ENCODE measurements around the gene VPS8. TPM values are rescaled to one million over a fixed set of nuclear protein-coding genes. Genes with fewer than 3 reads are reported as not detected.

VPS8 gene
- total and polyA plus RNA-seq, 2 of the 8 experiments (the other 6 are each of a cell fraction or from before 2014, with no cell fraction given): 13.0 to 41.0 TPM

DNA sequence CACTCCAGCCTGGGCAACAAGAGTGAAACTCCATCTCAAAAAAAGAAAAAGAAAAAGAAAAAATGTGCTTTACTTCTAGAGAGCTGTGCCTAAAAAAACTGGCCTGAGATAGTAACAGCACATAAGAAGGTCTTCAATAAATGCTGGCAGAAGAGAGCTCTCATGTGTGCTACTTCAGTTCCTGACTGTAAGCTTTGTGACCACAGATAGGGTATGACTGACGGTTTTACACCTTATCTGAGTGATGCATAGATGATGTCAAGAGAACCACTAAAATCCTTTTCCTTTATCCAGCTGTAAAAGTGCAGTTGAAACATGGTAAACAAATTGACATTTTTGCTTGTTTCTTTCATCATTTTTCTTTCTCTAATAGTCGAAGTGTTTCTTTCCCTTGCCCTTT lies 213.0 kb downstream of the VPS8 start:
- H2BK5ac ChIP-seq (ENCODE audit: low read depth, low read length): no peak overlapping the region
- H3K4me1 ChIP-seq (replicated peaks in 1 of 4; ENCODE audit: control insufficient read depth in 3 of 4, insufficient read depth in 4 of 4, low read length in 3 of 4): no peaks in the 10 kb centered on the region
- H3K36me3 ChIP-seq (ENCODE audit: control insufficient read depth in 2 of 4, insufficient read depth in 4 of 4, low read length in 3 of 4): no peaks in the 10 kb centered on the region
- no peak overlapping the region for H4K8ac ChIP-seq (ENCODE audit: extremely low read depth, insufficient read depth, low read length)
- FAIRE-seq: no peak
- no peak overlapping the region for H2BK12ac ChIP-seq (ENCODE audit: low read depth, low read length)
- no peak overlapping the region for H2BK20ac ChIP-seq (ENCODE audit: low read length)
- no peak overlapping the region for H3K14ac ChIP-seq (ENCODE audit: insufficient read length)
- H3K27ac ChIP-seq (ENCODE audit: low read depth, low read length): no peak overlapping the region
- no peaks in the 10 kb centered on the region for H3K23me2 ChIP-seq (ENCODE audit: low read depth, low read length)
- H3K27me3 ChIP-seq (replicated peaks in 1 of 4; ENCODE audit: control insufficient read depth in 3 of 4, extremely low read depth in 1 of 4, insufficient read depth in 3 of 4, low read length in 3 of 4): no peaks in the 10 kb centered on the region
- POLR2A ChIA-PET (ENCODE audit: partially characterized antibody): no interaction called here
- H3K4me2 ChIP-seq (ENCODE audit: insufficient read depth in 1 of 2, low read depth in 2 of 2, low read length in 2 of 2): no peak overlapping the region
- CTCF ChIA-PET (ENCODE audit: partially characterized antibody): interaction anchor here (0.9 to 1.3 kb wide), 2 partner anchors 13 to 17 kb away, joined by 3 to 4 read pairs; no protein-coding TSS in a partner anchor
- 82% methylated on average over 2 of the region's 2 CpGs; no CpG with 5 or more reads in 1 of the 2 experiments for WGBS, 2 experiments (ENCODE audit: extremely low coverage in 1 of 2, insufficient coverage in 1 of 2, insufficient read length in 1 of 2, insufficient replicate concordance in 2 of 2, low coverage in 1 of 2, low lambda C conversion rate in 2 of 2, missing lambda C conversion rate in 1 of 2)
- no peaks in the 10 kb centered on the region for H3K9me3 ChIP-seq (ENCODE audit: insufficient read depth in 2 of 2, low read depth in 1 of 2, low read length in 1 of 2)
- H3K79me2 ChIP-seq (ENCODE audit: control insufficient read depth in 1 of 2, insufficient read depth in 2 of 2, low read length in 2 of 2): no peaks in the 10 kb centered on the region
- no peaks in the 10 kb centered on the region for H3K79me1 ChIP-seq (ENCODE audit: low read depth, low read length)
- no peak overlapping the region for H2BK15ac ChIP-seq (ENCODE audit: low read length)
- H3K9ac ChIP-seq (replicated peaks in 1 of 4; ENCODE audit: extremely low read depth in 1 of 4, low read depth in 3 of 4, low read length in 3 of 4): no peak overlapping the region
- no peak for DNase-seq (ENCODE audit: low read depth in 1 of 2, low spot score in 2 of 2)
- no peak overlapping the region for H3K18ac ChIP-seq (ENCODE audit: extremely low read depth, low read length)
- H3K4me3 ChIP-seq (ENCODE audit: extremely low read depth in 1 of 4, insufficient read depth in 2 of 4, low read depth in 3 of 4, low read length in 4 of 4): no peak overlapping the region
- H3K23ac ChIP-seq (ENCODE audit: insufficient read length): no peak overlapping the region
- no peak overlapping the region for H3K4ac ChIP-seq (replicated peaks; ENCODE audit: insufficient read length, low read depth, low read length)
- H3K56ac ChIP-seq (replicated peaks; ENCODE audit: insufficient read length, low read depth, low read length): no peak overlapping the region
- no peak overlapping the region for H4K91ac ChIP-seq (replicated peaks; ENCODE audit: insufficient read length, low read length)
- no peak overlapping the region for H4K5ac ChIP-seq (ENCODE audit: insufficient read length, low read depth, low read length)
- H4K20me1 ChIP-seq (replicated peaks in 1 of 2; ENCODE audit: control insufficient read depth in 1 of 2, insufficient read depth in 2 of 2, low read length in 2 of 2): no peaks in the 10 kb centered on the region
- H2BK120ac ChIP-seq (replicated peaks; ENCODE audit: low read depth, low read length): no peak overlapping the region
- no peak overlapping the region for H2AK5ac ChIP-seq (ENCODE audit: low read depth, low read length)
- no peak for TF ChIP-seq BACH1 (IDR thresholded peaks at IDR 0.05; ENCODE audit: low read length)
- no peak for TF ChIP-seq KDM1A (IDR thresholded peaks at IDR 0.05; ENCODE audit: borderline replicate concordance, low read length)
- no peak for TF ChIP-seq EGR1 (IDR thresholded peaks at IDR 0.05; ENCODE audit: borderline replicate concordance, low read depth, low read length)
- TF ChIP-seq CHD2 (IDR thresholded peaks at IDR 0.05; ENCODE audit: low read length): no peak
- TF ChIP-seq, protein P1, sequence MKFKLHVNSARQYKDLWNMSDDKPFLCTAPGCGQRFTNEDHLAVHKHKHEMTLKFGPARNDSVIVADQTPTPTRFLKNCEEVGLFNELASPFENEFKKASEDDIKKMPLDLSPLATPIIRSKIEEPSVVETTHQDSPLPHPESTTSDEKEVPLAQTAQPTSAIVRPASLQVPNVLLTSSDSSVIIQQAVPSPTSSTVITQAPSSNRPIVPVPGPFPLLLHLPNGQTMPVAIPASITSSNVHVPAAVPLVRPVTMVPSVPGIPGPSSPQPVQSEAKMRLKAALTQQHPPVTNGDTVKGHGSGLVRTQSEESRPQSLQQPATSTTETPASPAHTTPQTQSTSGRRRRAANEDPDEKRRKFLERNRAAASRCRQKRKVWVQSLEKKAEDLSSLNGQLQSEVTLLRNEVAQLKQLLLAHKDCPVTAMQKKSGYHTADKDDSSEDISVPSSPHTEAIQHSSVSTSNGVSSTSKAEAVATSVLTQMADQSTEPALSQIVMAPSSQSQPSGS (IDR thresholded peaks at IDR 0.05; ENCODE audit: low read length): no peak
- no peak for TF ChIP-seq YY1 (IDR thresholded peaks at IDR 0.05; ENCODE audit: low read depth, low read length)
- no peak overlapping the region for H2AFZ ChIP-seq (ENCODE audit: low read length)
